Liver (tissue), 9 donors: ENCODE results near the gene KRTAP5-6. TPM values are rescaled to one million over a fixed set of nuclear protein-coding genes. Genes with fewer than 3 reads are reported as not detected.

ENCODE experiments used
- DNase-seq: peaks from one replicate; pipeline ENCODE4 v3.0.0-alpha.2; 2017; ENCODE audit warnings: low spot score
- H3K27ac ChIP-seq, 2 donors: one replicate each; pipeline ENCODE4 v1.7.0; 2013; ENCODE audit warnings: inconsistent platforms in 2 of 2, low read length in 2 of 2, control low read depth in 1 of 2, low read depth in 1 of 2, mild to moderate bottlenecking in 1 of 2
- H3K27me3 ChIP-seq, 4 donors: one replicate each; pipeline versions ENCODE4 v1.6.1 to v1.7.0; 2013; ENCODE audit warnings: low read length in 3 of 4, inconsistent platforms in 1 of 4, mild to moderate bottlenecking in 1 of 4, moderate library complexity in 1 of 4; ENCODE audit not compliant: control insufficient read depth in 4 of 4, insufficient read depth in 4 of 4
- H3K36me3 ChIP-seq, 4 donors: one replicate each; pipeline versions ENCODE4 v1.6.1 to v1.7.0; 2013; ENCODE audit warnings: low read length in 3 of 4, mild to moderate bottlenecking in 3 of 4, low read depth in 1 of 4, moderate library complexity in 1 of 4; ENCODE audit not compliant: control insufficient read depth in 4 of 4, insufficient read depth in 3 of 4
- H3K4me1 ChIP-seq, 4 donors: one replicate each; pipeline versions ENCODE4 v1.6.1 to v1.7.0; 2013; ENCODE audit warnings: low read length in 3 of 4, mild to moderate bottlenecking in 3 of 4, moderate library complexity in 1 of 4; ENCODE audit not compliant: control insufficient read depth in 4 of 4, insufficient read depth in 4 of 4
- H3K4me3 ChIP-seq, 3 donors: one replicate each; pipeline versions ENCODE4 v1.6.1 to v1.7.0; 2013; ENCODE audit warnings: low read length in 3 of 3, control low read depth in 1 of 3, low read depth in 1 of 3, mild to moderate bottlenecking in 1 of 3
- H3K9ac ChIP-seq, 2 donors: one replicate each; pipeline ENCODE4 v1.7.0; 2013; ENCODE audit warnings: low read length in 2 of 2, mild to moderate bottlenecking in 2 of 2, moderate library complexity in 2 of 2, control low read depth in 1 of 2, low read depth in 1 of 2
- H3K9me3 ChIP-seq, 4 donors: one replicate each; pipeline versions ENCODE4 v1.6.1 to v1.7.0; 2013; ENCODE audit warnings: low read length in 3 of 4; ENCODE audit not compliant: control insufficient read depth in 4 of 4
- ATF3 ChIP-seq: IDR thresholded peaks from 2 replicates; pipeline ENCODE4 v1.6.1; 2016; ENCODE audit warnings: antibody characterized with exemption
- CTCF ChIP-seq: fragments of 150-350 bp; IDR thresholded peaks from 2 replicates; pipeline ENCODE4 v1.5.1; 2017; ENCODE audit warnings: improper control_type of control experiment, low read depth, low read length; ENCODE audit not compliant: missing input control
- EGR1 ChIP-seq, 2 donors: IDR thresholded peaks; 2 replicates each; pipeline ENCODE4 v1.6.1; 2016 to 2018; ENCODE audit warnings: antibody characterized with exemption in 2 of 2, low read depth in 2 of 2
- FOXA1 ChIP-seq: IDR thresholded peaks from 2 replicates; pipeline ENCODE4 v1.6.1; 2016; ENCODE audit warnings: antibody characterized with exemption
- FOXA2 ChIP-seq: IDR thresholded peaks from 2 replicates; pipeline ENCODE4 v1.6.1; 2016; ENCODE audit warnings: antibody characterized with exemption
- GABPA ChIP-seq, 2 donors: IDR thresholded peaks in 1 of 2; conservative IDR thresholded peaks in 1 of 2; 2 replicates each; pipeline ENCODE4 v1.6.1; 2016; ENCODE audit warnings: antibody characterized with exemption in 2 of 2, mild to moderate bottlenecking in 1 of 2, moderate library complexity in 1 of 2
- HNF4A ChIP-seq, 2 donors: conservative IDR thresholded peaks; 2 replicates each; pipeline ENCODE4 v1.6.1; 2016; ENCODE audit warnings: antibody characterized with exemption in 2 of 2, mild to moderate bottlenecking in 2 of 2
- HNF4G ChIP-seq: IDR thresholded peaks from 2 replicates; pipeline ENCODE4 v1.6.1; 2016; ENCODE audit warnings: antibody characterized with exemption
- JUND ChIP-seq, 2 donors: IDR thresholded peaks; 2 replicates each; pipeline ENCODE4 v1.6.1; 2016; ENCODE audit warnings: antibody characterized with exemption in 2 of 2
- NR2F2 ChIP-seq: IDR thresholded peaks from 2 replicates; pipeline ENCODE4 v1.6.1; 2016; ENCODE audit warnings: antibody characterized with exemption
- RAD21 ChIP-seq, 2 donors: IDR thresholded peaks; 2 replicates each; pipeline ENCODE4 v1.6.1; 2016; ENCODE audit warnings: antibody characterized with exemption in 2 of 2, mild to moderate bottlenecking in 2 of 2
- REST ChIP-seq: IDR thresholded peaks from 2 replicates; pipeline ENCODE4 v1.6.1; 2016; ENCODE audit warnings: antibody characterized with exemption, mild to moderate bottlenecking
- RXRA ChIP-seq, 2 donors: IDR thresholded peaks; 2 replicates each; pipeline ENCODE4 v1.6.1; 2017 to 2018; ENCODE audit warnings: antibody characterized with exemption in 2 of 2, mild to moderate bottlenecking in 1 of 2
- SP1 ChIP-seq: IDR thresholded peaks from 2 replicates; pipeline ENCODE4 v1.6.1; 2018; ENCODE audit warnings: antibody characterized with exemption, mild to moderate bottlenecking
- TAF1 ChIP-seq: conservative IDR thresholded peaks from 2 replicates; pipeline ENCODE4 v1.6.1; 2016; ENCODE audit warnings: antibody characterized with exemption, mild to moderate bottlenecking
- YY1 ChIP-seq: IDR thresholded peaks from 2 replicates; pipeline ENCODE4 v1.6.1; 2016; ENCODE audit warnings: antibody characterized with exemption, mild to moderate bottlenecking
- ZBTB33 ChIP-seq: IDR thresholded peaks from 2 replicates; pipeline ENCODE4 v1.6.1; 2016; ENCODE audit warnings: antibody characterized with exemption
- WGBS: extraction: QIAGEN DNeasy Blood & Tissue Kit; methylation state at CpG from one replicate; pipeline ENCODE4 v1.1.7; 2013; 5-methylcytosine and 5-hydroxymethylcytosine counted together
- polyA plus RNA-seq, 2 donors: library from polyadenylated mRNA; stranded (reverse) in 1 of 2; unstranded in 1 of 2; fragments of 200-250 nt in 1 of 2; fragments of >200 nt in 1 of 2; fragmentation: Nextera tagmentation in 1 of 2; extraction: Ambion mirVana in 1 of 2; gene quantifications; one replicate each; pipeline versions ENCODE4 v1.2.1 to v1.2.3, GENCODE V29; 2013 to 2015
- total RNA-seq, 2 donors: library from RNA; depleted of rRNA; stranded (reverse); fragments of >200 nt; gene quantifications; one replicate each; pipeline ENCODE4 v1.2.3, GENCODE V29; 2014
- donor health status: healthy.
- donor health status: healthy.
- donor health status: healthy.
- donor health status: healthy.
- donor health status: healthy.

Gene KRTAP5-6
- total and polyA plus RNA-seq, 4 donors: 0.84 to 1.2 TPM; not detected in 2

- TF ChIP-seq ZBTB33 (no peak), SP1 (no peak), GABPA (IDR thresholded peaks at IDR 0.05 in 1 of 2, conservative IDR thresholded peaks at IDR 0.05 in 1 of 2) (no peak), RXRA (IDR thresholded peaks at IDR 0.05) (no peak), YY1 (no peak), FOXA2 (no peak), ATF3 (no peak), HNF4A (conservative IDR thresholded peaks at IDR 0.05) (no peak)
These were observed 46.7 kb downstream of the KRTAP5-6 start (continued) for GRCh38 chr11:1743585-1744136.

GRCh38 chr11:1744137-1744886 is 47.3 kb downstream of the KRTAP5-6 start:
- DNase-seq: no peak
- Histone ChIP-seq H3K4me1 (peaks cover 0 to 21% (median 3%) of the 10 kb centered on the region in 4 donors), H3K27me3 (peaks cover 0 to 2% (median 0%) of the 10 kb centered on the region in 4 donors), H3K9me3 (no peaks in the 10 kb centered on the region), H3K36me3 (no peaks in the 10 kb centered on the region), H3K9ac (no peak overlapping the region), H3K27ac (no peak overlapping the region), H3K4me3 (no peak overlapping the region)
- TF ChIP-seq JUND (IDR thresholded peaks at IDR 0.05): no peak
- WGBS: 67% methylated on average over 23 of the region's 23 CpGs

GRCh38 chr11:1744891-1745700 is 48.1 kb downstream of the KRTAP5-6 start:
- H3K9ac ChIP-seq: no peak overlapping the region
- DNase-seq: no peak
- no peak overlapping the region for H3K4me3 ChIP-seq
- no peaks in the 10 kb centered on the region for H3K36me3 ChIP-seq
- H3K4me1 ChIP-seq: peaks cover 0 to 22% (median 6%) of the 10 kb centered on the region in 4 donors
- 79% methylated on average over 18 of the region's 18 CpGs for WGBS
- H3K27me3 ChIP-seq: peaks cover 0 to 2% (median 0%) of the 10 kb centered on the region in 4 donors
- H3K27ac ChIP-seq: no peak overlapping the region
- no peaks in the 10 kb centered on the region for H3K9me3 ChIP-seq
- no peak for TF ChIP-seq GABPA (IDR thresholded peaks at IDR 0.05 in 1 of 2, conservative IDR thresholded peaks at IDR 0.05 in 1 of 2)
- TF ChIP-seq JUND (IDR thresholded peaks at IDR 0.05): no peak
- TF ChIP-seq NR2F2: no peak
- TF ChIP-seq HNF4G: no peak
- TF ChIP-seq ATF3: no peak
- no peak for TF ChIP-seq HNF4A (conservative IDR thresholded peaks at IDR 0.05)
- no peak for TF ChIP-seq REST
- no peak for TF ChIP-seq RXRA (IDR thresholded peaks at IDR 0.05)
- no peak for TF ChIP-seq CTCF
- TF ChIP-seq TAF1: no peak
- no peak for TF ChIP-seq SP1
- no peak for TF ChIP-seq RAD21 (IDR thresholded peaks at IDR 0.05)
- no peak for TF ChIP-seq YY1
- no peak for TF ChIP-seq ZBTB33
- TF ChIP-seq FOXA2: no peak
- TF ChIP-seq FOXA1: no peak
- no peak for TF ChIP-seq EGR1 (IDR thresholded peaks at IDR 0.05; ENCODE audit: low read depth in 2 of 2)
